GM21528 (cell line): ENCODE data around the gene ATP6V1F.
"Not testable (repeated sequence)": the region's sequence is repeated elsewhere in the genome, so short reads cannot be mapped to it uniquely, and the experiment has no call there.

Experiments used
- ATAC-seq: cut with Tn5 transposase; IDR thresholded peaks from one replicate; pipeline ENCODE4 v1.9.1; 2021; ENCODE audit warnings: mild to moderate bottlenecking, moderate library complexity; ENCODE audit not compliant: unreplicated experiment, low FRiP score

Gene ATP6V1F

GRCh38 chr7:128894101-128894440 is 31.4 kb downstream of the ATP6V1F start:
- no peak for ATAC-seq

GRCh38 chr7:128895320-128895719 is 32.7 kb downstream of the ATP6V1F start:
- no peak for ATAC-seq

GRCh38 chr7:128899392-128899791 is 36.7 kb downstream of the ATP6V1F start:
- no peak for ATAC-seq

- no peak for ATAC-seq
Measured at GRCh38 chr7:128900237-128900636, 37.6 kb downstream of the ATP6V1F start.

- ATAC-seq, result no peak
Measured at GRCh38 chr7:128902761-128903585, 40.3 kb downstream of the ATP6V1F start.

- no peak for ATAC-seq
Measured at GRCh38 chr7:128903621-128904361, 41.1 kb downstream of the ATP6V1F start.

GRCh38 chr7:128904381-128905197 is 41.9 kb downstream of the ATP6V1F start:
- no peak for ATAC-seq

GRCh38 chr7:128906001-128906765 is 43.5 kb downstream of the ATP6V1F start:
- no peak for ATAC-seq

- no peak for ATAC-seq
Measured at GRCh38 chr7:128906766-128907559, 44.3 kb downstream of the ATP6V1F start.

- no peak for ATAC-seq
Measured at GRCh38 chr7:128908750-128909624, 46.3 kb downstream of the ATP6V1F start.

- ATAC-seq, result no peak
Measured at GRCh38 chr7:128909625-128910568, 47.2 kb downstream of the ATP6V1F start.

GRCh38 chr7:128910569-128910945 is 47.9 kb downstream of the ATP6V1F start, which contains the start of gene KCP:
KCP (minus strand) TSS chr7:128910709; CDS start chr7:128910676, 33 bp downstream.
- ATAC-seq, result no peak

- ATAC-seq, result no peak
Measured at GRCh38 chr7:128911423-128912031, 48.9 kb downstream of the ATP6V1F start.

GRCh38 chr7:128912281-128912680 is 49.6 kb downstream of the ATP6V1F start:
- ATAC-seq, result no peak

GRCh38 chr7:128912709-128913495 is 50.2 kb downstream of the ATP6V1F start:
- not testable (repeated sequence) for ATAC-seq

GRCh38 chr7:128913870-128914565 is 51.4 kb downstream of the ATP6V1F start:
- ATAC-seq, result no peak
